OCI-LY7 (cell line): ENCODE data around the gene SUPT5H. TPM values are rescaled to one million over a fixed set of nuclear protein-coding genes. Genes with fewer than 3 reads are reported as not detected.

Experiments
- BruUV-seq: library from RNA; stranded (reverse); fragments of 400-500 nt; replicated peaks from 2 replicates; lab custom pipeline; 2021; lab: Mats Ljungman, UMichigan
- CTCF ChIA-PET: fragments of 300-600 bp; sonication (Branson Sonifier 250); formaldehyde crosslinking; loops from one replicate; lab custom pipeline; 2022; ENCODE audit warnings: antibody characterized with exemption; ENCODE audit not compliant: unreplicated experiment; lab: Charles Lee
- POLR2A ChIA-PET: fragments of 300-600 bp; sonication (Branson Sonifier 250); formaldehyde crosslinking; loops from one replicate; lab custom pipeline; 2022; ENCODE audit warnings: antibody characterized with exemption; lab: Charles Lee
- DNase-seq: peaks from one replicate; pipeline ENCODE4 v3.0.0-alpha.2; 2015; ENCODE audit warnings: low spot score
- H2AFZ ChIP-seq: fragments of 200-600 bp; sonication (generic), shearing (Covaris generic); 2 replicates; pipeline ENCODE4 v1.6.1; 2014; ENCODE audit warnings: mild to moderate bottlenecking, antibody characterized with exemption, low read length, moderate library complexity
- H3K27ac ChIP-seq: fragments of 200-600 bp; sonication (generic); 2 replicates; pipeline ENCODE4 v1.5.1; 2014; ENCODE audit warnings: mixed run types, low read depth, mild to moderate bottlenecking, moderate library complexity, low read length, inconsistent platforms; ENCODE audit not compliant: poor library complexity, severe bottlenecking
- H3K36me3 ChIP-seq: fragments of 200-600 bp; sonication (generic); 2 replicates; pipeline ENCODE4 v1.6.1; 2014; ENCODE audit warnings: mild to moderate bottlenecking, antibody characterized with exemption, low read length, moderate library complexity, mixed read lengths; ENCODE audit not compliant: insufficient read depth
- H3K4me1 ChIP-seq: fragments of 200-600 bp; sonication (generic); 2 replicates; pipeline ENCODE4 v1.5.1; 2014; ENCODE audit warnings: mild to moderate bottlenecking, low read length; ENCODE audit not compliant: insufficient read depth, poor library complexity, severe bottlenecking
- H3K4me2 ChIP-seq: fragments of 200-600 bp; sonication (generic); 2 replicates; pipeline ENCODE4 v1.6.1; 2014; ENCODE audit warnings: mild to moderate bottlenecking, low read length
- H3K4me3 ChIP-seq: fragments of 200-600 bp; sonication (generic); 2 replicates; pipeline ENCODE4 v1.5.1; 2014; ENCODE audit warnings: mild to moderate bottlenecking, low read depth, low read length; ENCODE audit not compliant: poor library complexity, severe bottlenecking
- H3K79me2 ChIP-seq: fragments of 200-600 bp; sonication (generic); 2 replicates; pipeline ENCODE4 v1.6.1; 2016; ENCODE audit warnings: low read depth, mild to moderate bottlenecking, low read length, moderate library complexity, mixed read lengths; ENCODE audit not compliant: insufficient read depth
- H3K9me2 ChIP-seq: fragments of 200-600 bp; sonication (generic); 2 replicates; pipeline ENCODE4 v1.6.1; 2016; ENCODE audit warnings: mild to moderate bottlenecking, low read length, mixed read lengths; ENCODE audit not compliant: insufficient read depth
- H3K9me3 ChIP-seq: fragments of 200-600 bp; sonication (generic); 2 replicates; pipeline ENCODE4 v1.6.1; 2014; ENCODE audit warnings: mild to moderate bottlenecking, mixed run types, low read length, mixed read lengths
- H4K20me1 ChIP-seq: fragments of 200-600 bp; sonication (generic); 2 replicates; pipeline ENCODE4 v1.6.1; 2014; ENCODE audit warnings: mild to moderate bottlenecking, antibody characterized with exemption, low read length, moderate library complexity, mixed read lengths; ENCODE audit not compliant: insufficient read depth
- EZH2phosphoT487 ChIP-seq: fragments of 200-600 bp; sonication (generic); IDR thresholded peaks from 2 replicates; pipeline ENCODE4 v1.6.1; 2018; ENCODE audit warnings: low read depth, borderline replicate concordance, mild to moderate bottlenecking, mixed run types, antibody characterized with exemption, low read length, moderate library complexity, mixed read lengths
- intact Hi-C: fragments of 100-400 bp; cut with micrococcal nuclease; formaldehyde crosslinking; loops from one replicate; pipeline ENCODE4 v1.10.0; 2022; ENCODE audit not compliant: unreplicated experiment
- total RNA-seq, 2 experiments: library from RNA; depleted of rRNA in 1 of 2; stranded (reverse); fragments of >200 nt in 1 of 2; shearing (Covaris generic) in 1 of 2; gene quantifications; 2 replicates each; pipeline ENCODE4 v1.2.3, GENCODE V29; 2014 to 2022
- TF ChIP-seq, protein P1 (sequence below): fragments of 200-600 bp; sonication (generic); conservative IDR thresholded peaks from 2 replicates; pipeline ENCODE4 v1.5.1; 2014; ENCODE audit warnings: mild to moderate bottlenecking, antibody characterized with exemption, low read length, moderate library complexity, mixed read lengths

Gene SUPT5H
- total RNA-seq, 2 experiments from 2014 or later, result 70.1 to 175 TPM

GRCh38 chr19:39498798-39499642 lies 53.6 kb downstream of the SUPT5H start, which contains the start of gene DLL3:
DLL3 (plus strand) TSS chr19:39498947; CDS start chr19:39498975, 28 bp downstream.
- POLR2A ChIA-PET, result interaction anchor here (0.6 to 0.7 kb wide), 2 partner anchors 10 to 157 kb away, joined by 3 to 4 read pairs; no protein-coding TSS in a partner anchor
- Histone ChIP-seq H4K20me1 (no peaks in the 10 kb centered on the region), H3K4me2 (peak within 1 kb of the TSS; percentile 66), H3K9me3 (no peaks in the 10 kb centered on the region), H3K9me2 (no peaks in the 10 kb centered on the region), H3K4me3 (peak within 1 kb of the TSS; percentile 69), H3K4me1 (peaks cover 32% of the 10 kb centered on the region), H3K79me2 (no peaks in the 10 kb centered on the region), H2AFZ (peak within 1 kb of the TSS; percentile 81), H3K36me3 (no peaks in the 10 kb centered on the region), H3K27ac (peak within 1 kb of the TSS; percentile 67)
- BruUV-seq, result no TSS peak
- CTCF ChIA-PET, result interaction anchor here (0.5 to 1.8 kb wide), 3 partner anchors 18 to 58 kb away, joined by 3 to 13 read pairs (median 11); partner anchors contain the start of gene TIMM50
- intact Hi-C loops, result loop anchor here (2.0 kb wide), 1 partner anchor 34 kb away; the partner anchor contains the start of gene EID2B
- TF ChIP-seq, protein P1, sequence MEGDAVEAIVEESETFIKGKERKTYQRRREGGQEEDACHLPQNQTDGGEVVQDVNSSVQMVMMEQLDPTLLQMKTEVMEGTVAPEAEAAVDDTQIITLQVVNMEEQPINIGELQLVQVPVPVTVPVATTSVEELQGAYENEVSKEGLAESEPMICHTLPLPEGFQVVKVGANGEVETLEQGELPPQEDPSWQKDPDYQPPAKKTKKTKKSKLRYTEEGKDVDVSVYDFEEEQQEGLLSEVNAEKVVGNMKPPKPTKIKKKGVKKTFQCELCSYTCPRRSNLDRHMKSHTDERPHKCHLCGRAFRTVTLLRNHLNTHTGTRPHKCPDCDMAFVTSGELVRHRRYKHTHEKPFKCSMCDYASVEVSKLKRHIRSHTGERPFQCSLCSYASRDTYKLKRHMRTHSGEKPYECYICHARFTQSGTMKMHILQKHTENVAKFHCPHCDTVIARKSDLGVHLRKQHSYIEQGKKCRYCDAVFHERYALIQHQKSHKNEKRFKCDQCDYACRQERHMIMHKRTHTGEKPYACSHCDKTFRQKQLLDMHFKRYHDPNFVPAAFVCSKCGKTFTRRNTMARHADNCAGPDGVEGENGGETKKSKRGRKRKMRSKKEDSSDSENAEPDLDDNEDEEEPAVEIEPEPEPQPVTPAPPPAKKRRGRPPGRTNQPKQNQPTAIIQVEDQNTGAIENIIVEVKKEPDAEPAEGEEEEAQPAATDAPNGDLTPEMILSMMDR, result no peak
- TF ChIP-seq EZH2phosphoT487, result no peak
- DNase-seq, result peak; percentile 66

- BruUV-seq, result no TSS peak
- H3K4me1 ChIP-seq, result peaks cover 32% of the 10 kb centered on the region
- no peaks in the 10 kb centered on the region for H3K9me2 ChIP-seq
- H3K27ac ChIP-seq, result no peak overlapping the region
- H3K9me3 ChIP-seq, result no peaks in the 10 kb centered on the region
- no peak overlapping the region for H2AFZ ChIP-seq
- intact Hi-C loops, result loop anchor here (2.0 kb wide), 1 partner anchor 33 kb away; the partner anchor contains the start of gene EID2B
- H4K20me1 ChIP-seq, result no peaks in the 10 kb centered on the region
- POLR2A ChIA-PET, result interaction anchor here (0.5 to 0.6 kb wide), 2 partner anchors 10 to 169 kb away, joined by 3 to 4 read pairs; no protein-coding TSS in a partner anchor
- H3K4me3 ChIP-seq, result no peak overlapping the region
- no peak overlapping the region for H3K4me2 ChIP-seq
- no peaks in the 10 kb centered on the region for H3K36me3 ChIP-seq
- TF ChIP-seq EZH2phosphoT487, result no peak
- TF ChIP-seq, protein P1, result no peak
- DNase-seq, result no peak
- no peaks in the 10 kb centered on the region for H3K79me2 ChIP-seq
- CTCF ChIA-PET, result interaction anchor here (0.6 kb wide), 1 partner anchor 19 kb away, joined by 5 read pairs; the partner anchor contains the start of gene TIMM50
Measured at GRCh38 chr19:39499932-39500331, 54.5 kb downstream of the SUPT5H start.
